ENCODE results near the gene MCC. TPM values are rescaled to one million over a fixed set of nuclear protein-coding genes. Genes with fewer than 3 reads are reported as not detected.

The MCC gene
- total and polyA plus RNA-seq, 2 donors (not counting 1 experiment from before 2014, with no cell fraction given): 3.2 to 41.3 TPM

- Histone ChIP-seq H3K79me2 (ENCODE audit: control insufficient read depth, insufficient read depth, low read length) (no peaks in the 10 kb centered on the region), H3K4me3 (replicated peaks in 1 of 4; ENCODE audit: control extremely low read depth in 1 of 4, insufficient read depth in 1 of 4, low read depth in 3 of 4, low read length in 4 of 4) (no peak overlapping the region), H3K4me2 (ENCODE audit: extremely low read depth, insufficient read depth, low read length) (no peak overlapping the region), H3K9ac (ENCODE audit: insufficient read depth, low read length) (no peak overlapping the region), H4K20me1 (ENCODE audit: control insufficient read depth, extremely low read depth, insufficient read depth, low read length) (no peaks in the 10 kb centered on the region), H3K4me1 (ENCODE audit: control insufficient read depth, extremely low read depth, insufficient read depth, low read length) (no peaks in the 10 kb centered on the region), H3K36me3 (ENCODE audit: control insufficient read depth, insufficient read depth, low read length) (no peaks in the 10 kb centered on the region), H3K9me3 (ENCODE audit: control insufficient read depth, insufficient read depth, low read depth, low read length) (no peaks in the 10 kb centered on the region), H3K27ac (ENCODE audit: insufficient read depth, low read length) (no peak overlapping the region), H3K27me3 (ENCODE audit: control insufficient read depth, insufficient read depth, low read length) (no peaks in the 10 kb centered on the region), H2AFZ (ENCODE audit: low read length) (no peak overlapping the region)
- peak in 1 of 2 donors; percentile 41 for DNase-seq (ENCODE audit: low read depth in 2 of 2)
- no peak for TF ChIP-seq CTCF (conservative IDR thresholded peaks at IDR 0.05 in 1 of 2, IDR thresholded peaks at IDR 0.05 in 1 of 2; ENCODE audit: low read depth in 1 of 2, low read length in 2 of 2)
- TF ChIP-seq EZH2 (IDR thresholded peaks at IDR 0.05; ENCODE audit: low read length, missing control alignments): no peak
Observed at GRCh38 chr5:113102121-113102531, 386.1 kb downstream of the MCC start.

DNA sequence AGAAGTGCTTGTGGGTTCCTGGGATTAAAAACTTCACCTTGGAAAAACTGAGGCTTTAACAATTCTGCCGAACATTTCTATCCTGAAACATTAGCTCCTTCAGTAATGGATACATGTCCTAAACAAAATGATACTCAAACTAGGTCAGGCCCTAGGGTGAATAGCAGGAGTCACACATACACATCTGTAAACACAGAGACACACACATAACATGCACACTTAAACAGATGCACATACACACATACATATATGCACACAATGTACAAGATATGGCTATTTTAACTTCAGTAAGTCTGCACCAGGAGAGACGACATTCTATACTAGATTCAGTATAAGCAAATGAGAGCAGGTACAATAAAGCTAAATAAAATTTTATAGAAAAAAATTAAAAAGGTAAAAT, 387.3 kb downstream of the MCC start:
- Histone ChIP-seq H3K9ac (ENCODE audit: insufficient read depth, low read length) (no peak overlapping the region), H3K4me1 (ENCODE audit: control insufficient read depth, extremely low read depth, insufficient read depth, low read length) (no peaks in the 10 kb centered on the region), H3K4me2 (ENCODE audit: extremely low read depth, insufficient read depth, low read length) (no peak overlapping the region), H3K9me3 (ENCODE audit: control insufficient read depth, insufficient read depth, low read depth, low read length) (no peaks in the 10 kb centered on the region), H3K27me3 (ENCODE audit: control insufficient read depth, insufficient read depth, low read length) (no peaks in the 10 kb centered on the region), H3K36me3 (ENCODE audit: control insufficient read depth, insufficient read depth, low read length) (no peaks in the 10 kb centered on the region), H3K79me2 (ENCODE audit: control insufficient read depth, insufficient read depth, low read length) (no peaks in the 10 kb centered on the region), H4K20me1 (ENCODE audit: control insufficient read depth, extremely low read depth, insufficient read depth, low read length) (no peaks in the 10 kb centered on the region), H3K4me3 (replicated peaks in 1 of 4; ENCODE audit: control extremely low read depth in 1 of 4, insufficient read depth in 1 of 4, low read depth in 3 of 4, low read length in 4 of 4) (no peak overlapping the region), H2AFZ (ENCODE audit: low read length) (no peak overlapping the region), H3K27ac (ENCODE audit: insufficient read depth, low read length) (no peak overlapping the region)
- TF ChIP-seq EZH2 (IDR thresholded peaks at IDR 0.05; ENCODE audit: low read length, missing control alignments) (no peak), CTCF (conservative IDR thresholded peaks at IDR 0.05 in 1 of 2, IDR thresholded peaks at IDR 0.05 in 1 of 2; ENCODE audit: low read depth in 1 of 2, low read length in 2 of 2) (no peak)
- no peak for DNase-seq (ENCODE audit: low read depth in 2 of 2)

DNA sequence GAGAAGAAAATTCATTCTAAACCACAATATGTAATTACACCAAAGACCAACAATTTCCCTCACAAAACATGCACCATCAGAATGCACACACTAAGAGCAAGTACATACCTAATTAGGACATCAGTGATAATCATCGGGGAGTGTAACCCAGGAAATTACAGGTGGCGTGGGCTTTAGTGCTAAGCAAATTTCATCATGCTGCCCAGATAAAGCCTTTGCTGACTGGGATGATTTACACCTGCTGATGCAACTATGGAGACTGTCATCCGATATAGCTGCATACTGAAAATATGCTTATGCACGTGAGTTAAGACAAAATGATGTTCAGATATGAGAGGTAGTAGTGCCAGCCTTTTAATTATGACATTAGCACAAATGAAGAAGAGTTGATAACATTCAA, 388.4 kb downstream of the MCC start:
- Histone ChIP-seq H3K27me3 (ENCODE audit: control insufficient read depth, insufficient read depth, low read length) (no peaks in the 10 kb centered on the region), H4K20me1 (ENCODE audit: control insufficient read depth, extremely low read depth, insufficient read depth, low read length) (no peaks in the 10 kb centered on the region), H3K9me3 (ENCODE audit: control insufficient read depth, insufficient read depth, low read depth, low read length) (no peaks in the 10 kb centered on the region), H3K27ac (ENCODE audit: insufficient read depth, low read length) (no peak overlapping the region), H3K4me1 (ENCODE audit: control insufficient read depth, extremely low read depth, insufficient read depth, low read length) (no peaks in the 10 kb centered on the region), H3K4me3 (replicated peaks in 1 of 4; ENCODE audit: control extremely low read depth in 1 of 4, insufficient read depth in 1 of 4, low read depth in 3 of 4, low read length in 4 of 4) (no peak overlapping the region), H3K9ac (ENCODE audit: insufficient read depth, low read length) (no peak overlapping the region), H3K36me3 (ENCODE audit: control insufficient read depth, insufficient read depth, low read length) (no peaks in the 10 kb centered on the region), H3K79me2 (ENCODE audit: control insufficient read depth, insufficient read depth, low read length) (no peaks in the 10 kb centered on the region), H2AFZ (ENCODE audit: low read length) (no peak overlapping the region), H3K4me2 (ENCODE audit: extremely low read depth, insufficient read depth, low read length) (no peak overlapping the region)
- no peak for TF ChIP-seq EZH2 (IDR thresholded peaks at IDR 0.05; ENCODE audit: low read length, missing control alignments)
- no peak for DNase-seq (ENCODE audit: low read depth in 2 of 2)
